Tibial nerve (tissue), 4 donors: ENCODE measurements around the gene SLC23A2. TPM values are rescaled to one million over a fixed set of nuclear protein-coding genes. Genes with fewer than 3 reads are reported as not detected.

ENCODE experiments used
- DNase-seq, 2 donors: peaks; one replicate each; pipeline ENCODE4 v3.0.0-alpha.2; 2019; ENCODE audit warnings: low spot score in 2 of 2
- H3K27ac ChIP-seq, 4 donors: fragments of 200-600 bp; sonication (generic) in 3 of 4; one replicate each; pipeline ENCODE4 v1.5.1; 2017 to 2019; ENCODE audit warnings: mild to moderate bottlenecking in 1 of 4
- H3K27me3 ChIP-seq, 2 donors: fragments of 200-600 bp; sonication (generic) in 1 of 2; one replicate each; pipeline versions ENCODE4 v1.5.1 to v1.6.0; 2017 to 2019
- H3K36me3 ChIP-seq, 3 donors: fragments of 200-600 bp; sonication (generic); one replicate each; pipeline ENCODE4 v1.5.1; 2018 to 2019
- H3K4me1 ChIP-seq, 4 donors: fragments of 200-600 bp; sonication (generic) in 3 of 4; one replicate each; pipeline ENCODE4 v1.5.1; 2017 to 2019
- H3K4me3 ChIP-seq, 4 donors: fragments of 200-600 bp; sonication (generic) in 3 of 4; one replicate each; pipeline ENCODE4 v1.5.1; 2017 to 2019; ENCODE audit warnings: mild to moderate bottlenecking in 1 of 4, moderate library complexity in 1 of 4
- H3K9me3 ChIP-seq, 4 donors: fragments of 200-600 bp; sonication (generic) in 3 of 4; one replicate each; pipeline ENCODE4 v1.5.1; 2017 to 2019
- CTCF ChIP-seq, 5 experiments: fragments of 200-600 bp in 3 of 5; fragments of 450-650 bp in 2 of 5; sonication (generic) in 3 of 5; IDR thresholded peaks; one replicate each; pipeline ENCODE4 v1.5.1; 2016 to 2019; ENCODE audit warnings: antibody characterized with exemption in 5 of 5, mild to moderate bottlenecking in 3 of 5, moderate library complexity in 2 of 5
- EP300 ChIP-seq, 2 donors: sonication (generic); formaldehyde crosslinking; IDR thresholded peaks; one replicate each; pipeline ENCODE4 v1.6.1; 2017; ENCODE audit warnings: antibody characterized with exemption in 2 of 2, mild to moderate bottlenecking in 1 of 2
- POLR2A ChIP-seq, 2 donors: fragments of 450-650 bp; IDR thresholded peaks; one replicate each; pipeline ENCODE4 v1.6.1; 2017; ENCODE audit warnings: antibody characterized with exemption in 2 of 2, mild to moderate bottlenecking in 2 of 2, moderate library complexity in 2 of 2
- WGBS, 2 donors: methylation state at CpG; one replicate each; pipeline ENCODE4 v1.1.5; 2018; 5-methylcytosine and 5-hydroxymethylcytosine counted together
- total RNA-seq, 4 donors: library from RNA; depleted of rRNA; stranded (reverse); fragments of >200 nt; gene quantifications; one replicate each; pipeline ENCODE4 v1.1.0, GENCODE V29; 2016

SLC23A2 gene
- total RNA-seq, 4 donors from 2014 or later: 30.6 to 48.5 (median 40.6) TPM

DNA sequence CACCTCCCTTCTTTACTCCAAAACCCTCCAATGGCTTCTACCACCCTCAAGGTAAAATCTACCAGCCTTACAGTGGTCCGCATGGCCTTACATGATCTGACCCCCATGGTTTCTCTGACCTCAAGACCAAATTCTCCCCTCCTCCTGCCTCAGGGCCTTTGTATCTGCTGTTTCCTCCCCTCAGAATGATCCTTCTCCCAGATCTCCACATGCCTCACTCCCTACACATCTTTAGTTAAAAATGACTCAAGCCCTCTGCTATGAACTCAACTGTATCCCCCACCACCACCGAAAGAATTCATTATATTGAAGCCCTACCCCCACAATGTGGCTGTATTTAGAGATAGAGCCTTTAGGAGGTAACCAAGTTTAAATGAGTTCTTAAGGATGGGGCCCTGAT, 4.1 kb downstream of the SLC23A2 start:
- Histone ChIP-seq H3K4me3 (no peak overlapping the region), H3K9me3 (no peaks in the 10 kb centered on the region), H3K4me1 (peaks cover 0 to 36% (median 8%) of the 10 kb centered on the region in 4 donors), H3K27ac (peak overlapping the region in 1 of 4 donors; percentile 19), H3K27me3 (no peaks in the 10 kb centered on the region), H3K36me3 (no peaks in the 10 kb centered on the region)
- WGBS, 2 donors: 85 to 93% methylated on average over 2 of the region's 2 CpGs
- TF ChIP-seq POLR2A (IDR thresholded peaks at IDR 0.05): no peak
- TF ChIP-seq CTCF (IDR thresholded peaks at IDR 0.05): no peak
- no peak for TF ChIP-seq EP300 (IDR thresholded peaks at IDR 0.05)
- DNase-seq: no peak

GRCh38 chr20:4989570-4989969, 11.7 kb downstream of the SLC23A2 start:
- 56 to 58% methylated on average over 5 of the region's 5 CpGs for WGBS, 2 donors
- DNase-seq: no peak

DNA sequence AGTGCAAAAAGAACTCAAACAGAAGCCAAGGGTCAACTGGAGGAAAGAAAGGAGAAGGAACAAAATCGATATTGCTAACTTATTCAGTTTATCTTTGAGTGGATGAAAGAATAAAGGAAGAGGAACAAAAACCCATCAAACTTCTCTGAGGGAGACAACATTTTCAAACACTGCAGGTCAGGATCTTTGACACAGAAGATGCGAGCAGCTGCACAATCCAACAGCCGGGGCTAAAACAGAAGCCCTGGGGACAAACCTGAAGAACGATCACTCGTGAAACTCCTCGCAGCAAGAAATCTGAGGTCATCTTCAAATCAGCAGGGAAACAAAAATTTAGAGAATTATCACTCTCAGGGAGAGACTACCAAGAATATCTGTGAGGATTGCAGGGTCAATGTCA, 14.2 kb downstream of the SLC23A2 start:
- H3K9me3 ChIP-seq: no peaks in the 10 kb centered on the region
- H3K4me1 ChIP-seq: peaks cover 0 to 22% (median 2%) of the 10 kb centered on the region in 4 donors
- no peak for TF ChIP-seq EP300 (IDR thresholded peaks at IDR 0.05)
- no peak for TF ChIP-seq CTCF (IDR thresholded peaks at IDR 0.05)
- no peak for TF ChIP-seq POLR2A (IDR thresholded peaks at IDR 0.05)
- 45 to 46% methylated on average over 6 of the region's 6 CpGs for WGBS, 2 donors
- no peak for DNase-seq
- H3K4me3 ChIP-seq: no peak overlapping the region
- peak overlapping the region in 2 of 4 donors; percentile 36 to 44 for H3K27ac ChIP-seq
- H3K36me3 ChIP-seq: peaks cover 0 to 4% (median 0%) of the 10 kb centered on the region in 3 donors
- H3K27me3 ChIP-seq: no peaks in the 10 kb centered on the region

More at GRCh38 chr20:4989570-4989969, 11.7 kb downstream of the SLC23A2 start:
- H3K36me3 ChIP-seq: peaks cover 0 to 4% (median 0%) of the 10 kb centered on the region in 3 donors
- TF ChIP-seq CTCF (IDR thresholded peaks at IDR 0.05) (no peak), EP300 (IDR thresholded peaks at IDR 0.05) (no peak), POLR2A (IDR thresholded peaks at IDR 0.05) (no peak)
- H3K4me3 ChIP-seq: no peak overlapping the region
- H3K27ac ChIP-seq: peak overlapping the region in 2 of 4 donors; percentile 9 to 20
- H3K4me1 ChIP-seq: peaks cover 0 to 18% (median 2%) of the 10 kb centered on the region in 4 donors
- no peaks in the 10 kb centered on the region for H3K27me3 ChIP-seq
- no peaks in the 10 kb centered on the region for H3K9me3 ChIP-seq

- 80 to 85% methylated on average over 3 of the region's 3 CpGs for WGBS, 2 donors
- no peak overlapping the region for H3K4me3 ChIP-seq
- H3K27me3 ChIP-seq: no peaks in the 10 kb centered on the region
- H3K27ac ChIP-seq: peak overlapping the region in 2 of 4 donors; percentile 47 to 50
- H3K36me3 ChIP-seq: peaks cover 0 to 4% (median 0%) of the 10 kb centered on the region in 3 donors
- peaks cover 0 to 27% (median 2%) of the 10 kb centered on the region in 4 donors for H3K4me1 ChIP-seq
- DNase-seq: no peak
- TF ChIP-seq EP300 (IDR thresholded peaks at IDR 0.05) (no peak), CTCF (IDR thresholded peaks at IDR 0.05) (no peak), POLR2A (IDR thresholded peaks at IDR 0.05) (no peak)
- H3K9me3 ChIP-seq: no peaks in the 10 kb centered on the region
Measured at GRCh38 chr20:4985658-4986057, 15.7 kb downstream of the SLC23A2 start.

DNA sequence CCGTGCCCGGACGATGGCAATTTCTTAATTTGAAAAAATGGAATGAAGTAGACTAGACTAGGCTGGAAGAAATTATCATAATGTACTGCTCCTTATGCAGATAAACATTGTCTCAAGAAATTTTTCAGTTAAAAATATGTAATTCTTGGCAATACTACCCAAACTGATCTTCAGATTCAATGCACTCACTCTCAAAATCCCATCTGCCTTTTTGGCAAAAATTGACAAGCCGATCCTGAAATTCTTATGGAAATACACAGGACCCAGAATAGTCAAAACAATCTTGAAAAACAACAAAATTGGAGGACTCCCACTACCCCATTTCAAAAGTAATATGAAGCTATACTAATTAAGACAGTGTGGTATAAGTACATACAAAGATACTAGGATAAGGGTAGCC, 19.0 kb downstream of the SLC23A2 start:
- no peak for TF ChIP-seq CTCF (IDR thresholded peaks at IDR 0.05)
- TF ChIP-seq EP300 (IDR thresholded peaks at IDR 0.05): no peak
- no peak for TF ChIP-seq POLR2A (IDR thresholded peaks at IDR 0.05)
- H3K27ac ChIP-seq: no peak overlapping the region
- H3K4me1 ChIP-seq: peaks cover 0 to 55% (median 15%) of the 10 kb centered on the region in 4 donors
- no peak for DNase-seq
- H3K4me3 ChIP-seq: no peak overlapping the region
- H3K9me3 ChIP-seq: no peaks in the 10 kb centered on the region
- H3K27me3 ChIP-seq: no peaks in the 10 kb centered on the region
- peaks cover 0 to 4% (median 0%) of the 10 kb centered on the region in 3 donors for H3K36me3 ChIP-seq
- 84 to 85% methylated on average over 4 of the region's 4 CpGs for WGBS, 2 donors
